ENCODE measurements around the gene ENO4. TPM values are rescaled to one million over a fixed set of nuclear protein-coding genes. Genes with fewer than 3 reads are reported as not detected.

The ENO4 gene
- total RNA-seq, 6 donors from 2014 or later, result 0.06 to 3.0 (median 1.1) TPM

GRCh38 chr10:116888380-116889055, 39.2 kb downstream of the ENO4 start:
- no peak overlapping the region for H3K27ac ChIP-seq
- ATAC-seq (ENCODE audit: low FRiP score in 2 of 2), result peak; percentile 80 to 85

GRCh38 chr10:116889066-116889465, 39.8 kb downstream of the ENO4 start:
- no peak overlapping the region for H3K4me3 ChIP-seq
- TF ChIP-seq POLR2AphosphoS5 (IDR thresholded peaks at IDR 0.05) (no peak), POLR2A (IDR thresholded peaks at IDR 0.05) (no peak), EP300 (IDR thresholded peaks at IDR 0.05) (no peak), CTCF (IDR thresholded peaks at IDR 0.05) (no peak)
- H3K9me3 ChIP-seq, result no peaks in the 10 kb centered on the region
- DNase-seq (no peak), ATAC-seq (ENCODE audit: low FRiP score in 2 of 2) (no peak)
- H3K36me3 ChIP-seq, result no peaks in the 10 kb centered on the region
- no peak overlapping the region for H3K27ac ChIP-seq
- H3K27me3 ChIP-seq, result no peaks in the 10 kb centered on the region
- H3K4me1 ChIP-seq, result peaks cover 0 to 7% (median 2%) of the 10 kb centered on the region in 4 donors
- 62 to 85% methylated on average over 3 of the region's 3 CpGs for WGBS, 2 donors

More at GRCh38 chr10:116888380-116889055, 39.2 kb downstream of the ENO4 start:
- Histone ChIP-seq H3K4me1 (peaks cover 0 to 7% (median 2%) of the 10 kb centered on the region in 4 donors), H3K4me3 (no peak overlapping the region), H3K36me3 (no peaks in the 10 kb centered on the region), H3K9me3 (no peaks in the 10 kb centered on the region), H3K27me3 (no peaks in the 10 kb centered on the region)
- DNase-seq, result peak in 1 of 2 donors; percentile 80
- WGBS, 2 donors, result 58% methylated on average over 7 of the region's 7 CpGs
- TF ChIP-seq CTCF (IDR thresholded peaks at IDR 0.05), result no peak
- TF ChIP-seq EP300 (IDR thresholded peaks at IDR 0.05), result no peak
- no peak for TF ChIP-seq POLR2AphosphoS5 (IDR thresholded peaks at IDR 0.05)
- TF ChIP-seq POLR2A (IDR thresholded peaks at IDR 0.05), result no peak

GRCh38 chr10:116891208-116891607, 41.9 kb downstream of the ENO4 start:
- no peak for TF ChIP-seq CTCF (IDR thresholded peaks at IDR 0.05)
- TF ChIP-seq POLR2AphosphoS5 (IDR thresholded peaks at IDR 0.05), result no peak
- TF ChIP-seq POLR2A (IDR thresholded peaks at IDR 0.05), result no peak
- no peak for TF ChIP-seq EP300 (IDR thresholded peaks at IDR 0.05)
- DNase-seq, result no peak

GRCh38 chr10:116892907-116893685, 43.8 kb downstream of the ENO4 start:
- WGBS, 2 donors, result 20 to 21% methylated on average over 11 of the region's 11 CpGs
- DNase-seq (no peak), ATAC-seq (ENCODE audit: low FRiP score in 2 of 2) (no peak)
- H3K9me3 ChIP-seq, result no peaks in the 10 kb centered on the region
- H3K27ac ChIP-seq, result no peak overlapping the region
- TF ChIP-seq POLR2A (IDR thresholded peaks at IDR 0.05), result no peak
- TF ChIP-seq POLR2AphosphoS5 (IDR thresholded peaks at IDR 0.05), result no peak
- no peak for TF ChIP-seq EP300 (IDR thresholded peaks at IDR 0.05)
- no peak for TF ChIP-seq CTCF (IDR thresholded peaks at IDR 0.05)
- no peak overlapping the region for H3K4me3 ChIP-seq
- H3K4me1 ChIP-seq, result peaks cover 0 to 6% (median 2%) of the 10 kb centered on the region in 4 donors
- no peaks in the 10 kb centered on the region for H3K27me3 ChIP-seq
- no peaks in the 10 kb centered on the region for H3K36me3 ChIP-seq

More at GRCh38 chr10:116891208-116891607, 41.9 kb downstream of the ENO4 start:
- Histone ChIP-seq H3K4me3 (no peak overlapping the region), H3K27ac (no peak overlapping the region), H3K36me3 (no peaks in the 10 kb centered on the region), H3K27me3 (no peaks in the 10 kb centered on the region), H3K4me1 (peaks cover 0 to 7% (median 2%) of the 10 kb centered on the region in 4 donors), H3K9me3 (no peaks in the 10 kb centered on the region)
- WGBS, 2 donors, result 29 to 30% methylated on average over 7 of the region's 7 CpGs
- ATAC-seq (ENCODE audit: low FRiP score in 2 of 2), result peak in 1 of 2 donors; percentile 59
